Limb (tissue), 2 donors: ENCODE data around the gene STK32A.

ENCODE experiments used
- DNase-seq, 2 donors: peaks; one replicate each; pipeline ENCODE4 v3.0.0-alpha.2; 2016; ENCODE audit errors: extremely low spot score in 2 of 2

STK32A gene

GRCh38 chr5:147248561-147248960, 13.7 kb downstream of the STK32A start:
- DNase-seq, result peak in 1 of 2 donors; percentile 18

- DNase-seq, result no peak
Measured at GRCh38 chr5:147259837-147260236, 25.0 kb downstream of the STK32A start.

GRCh38 chr5:147267082-147267832, 32.4 kb downstream of the STK32A start:
- no peak for DNase-seq

GRCh38 chr5:147276497-147276896, 41.7 kb downstream of the STK32A start:
- DNase-seq, result no peak

GRCh38 chr5:147286296-147286695, 51.5 kb downstream of the STK32A start:
- DNase-seq, result no peak

- no peak for DNase-seq
Measured at GRCh38 chr5:147287110-147287509, 52.3 kb downstream of the STK32A start.

- DNase-seq, result no peak
Measured at GRCh38 chr5:147290261-147290660, 55.4 kb downstream of the STK32A start.

- no peak for DNase-seq
Measured at GRCh38 chr5:147303251-147303650, 68.4 kb downstream of the STK32A start.

GRCh38 chr5:147303976-147304375, 69.2 kb downstream of the STK32A start:
- no peak for DNase-seq

GRCh38 chr5:147305147-147305546, 70.3 kb downstream of the STK32A start:
- no peak for DNase-seq

- no peak for DNase-seq
Measured at GRCh38 chr5:147306351-147306750, 71.5 kb downstream of the STK32A start.

GRCh38 chr5:147307170-147307569, 72.3 kb downstream of the STK32A start:
- DNase-seq, result no peak

- DNase-seq, result no peak
Measured at GRCh38 chr5:147309621-147310020, 74.8 kb downstream of the STK32A start.

- no peak for DNase-seq
Measured at GRCh38 chr5:147310059-147310704, 75.4 kb downstream of the STK32A start.

GRCh38 chr5:147317978-147318684, 83.3 kb downstream of the STK32A start:
- DNase-seq, result no peak

- DNase-seq, result no peak
Measured at GRCh38 chr5:147321569-147321968, 86.7 kb downstream of the STK32A start.

- no peak for DNase-seq
Measured at GRCh38 chr5:147327421-147327820, 92.6 kb downstream of the STK32A start.

GRCh38 chr5:147327905-147328304, 93.1 kb downstream of the STK32A start:
- DNase-seq, result no peak

GRCh38 chr5:147332658-147333057, 97.8 kb downstream of the STK32A start:
- no peak for DNase-seq

GRCh38 chr5:147336876-147337275, 102.0 kb downstream of the STK32A start:
- peak in 1 of 2 donors; percentile 8 for DNase-seq

- no peak for DNase-seq
Measured at GRCh38 chr5:147339313-147339712, 104.5 kb downstream of the STK32A start.

GRCh38 chr5:147340941-147341340, 106.1 kb downstream of the STK32A start:
- DNase-seq, result no peak
